Superior temporal gyrus (tissue), 1 donor: ENCODE measurements around the gene FOXP1.
A peak's percentile ranks its signal among the peaks of the same experiment; 100 is the strongest.

Experiments used
- DNase-seq: peaks from one replicate; pipeline ENCODE4 v3.0.0-alpha.2; 2016; ENCODE audit errors: extremely low spot score

Gene FOXP1

DNA sequence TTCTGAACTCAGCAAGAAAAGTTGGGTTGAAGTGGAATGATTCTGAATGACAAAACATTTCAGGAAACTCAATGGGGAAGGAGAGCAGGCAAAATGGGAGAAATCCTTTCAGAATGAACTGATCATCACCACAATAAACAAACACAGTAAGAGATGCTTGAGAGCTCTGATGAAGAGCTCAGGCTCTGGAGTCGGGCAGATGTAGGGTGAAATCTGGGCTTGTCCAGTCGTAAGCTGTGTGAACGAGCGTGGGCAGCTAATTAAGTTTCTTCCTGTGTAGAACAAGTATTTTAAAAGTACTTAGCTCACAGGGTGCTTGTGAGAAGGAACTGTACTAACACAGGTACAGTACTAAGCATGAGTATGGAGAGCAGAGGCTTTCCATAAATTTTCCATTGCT, 406.2 kb downstream of the FOXP1 start:
- DNase-seq: no peak

- no peak for DNase-seq
Measured at GRCh38 chr3:71176366-71176765, 407.2 kb downstream of the FOXP1 start.

DNA sequence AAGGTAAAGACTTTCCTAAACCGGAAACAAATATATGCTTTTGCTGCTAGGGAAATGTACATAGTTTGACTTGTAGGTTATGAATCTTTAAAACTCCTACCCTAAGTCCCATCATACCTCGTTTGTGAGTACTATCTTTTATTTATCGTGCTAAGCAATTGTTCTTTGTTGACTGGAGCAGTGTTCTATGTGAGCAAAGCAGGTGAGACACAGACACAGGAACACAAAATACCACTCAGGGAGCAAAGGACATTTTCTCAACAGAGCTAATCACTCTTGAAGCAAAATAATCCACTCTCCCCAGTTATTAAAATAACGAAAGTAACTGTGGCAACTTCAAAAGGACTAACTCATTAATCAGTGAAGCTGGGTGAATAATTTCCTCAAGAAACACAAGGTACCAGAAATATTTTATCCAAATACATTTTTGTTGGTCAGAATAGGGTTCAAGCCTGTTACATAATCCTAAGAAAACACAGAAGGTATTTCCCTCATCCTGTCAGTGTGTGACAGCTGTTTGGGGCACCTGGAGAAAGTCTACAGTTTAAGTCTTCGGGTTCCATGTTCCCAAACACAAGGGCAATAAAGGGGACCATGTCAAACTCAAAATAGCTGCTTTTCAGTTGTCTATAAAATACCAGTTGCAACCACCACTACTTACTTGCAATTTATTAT, 407.7 kb downstream of the FOXP1 start:
- no peak for DNase-seq

DNA sequence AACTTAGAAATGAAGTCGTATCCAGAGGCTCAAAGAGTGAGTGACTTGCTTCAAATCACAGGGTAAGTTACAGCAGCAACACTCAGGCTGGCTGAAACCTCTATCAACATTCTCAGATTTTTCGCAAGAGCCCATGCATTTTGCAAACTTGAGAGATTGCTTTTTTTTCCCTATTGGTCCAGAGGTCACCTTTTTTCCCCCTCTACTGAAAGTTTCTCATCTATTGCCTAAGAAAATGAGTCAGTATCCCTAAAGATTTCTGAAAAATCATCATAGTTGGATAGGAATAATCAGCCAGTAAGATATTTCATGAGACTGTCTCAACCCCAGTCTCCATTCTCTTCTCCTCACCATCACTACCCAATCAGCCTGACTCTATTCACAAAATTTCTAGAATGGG, 410.6 kb downstream of the FOXP1 start:
- DNase-seq: no peak

GRCh38 chr3:71172189-71172588, 411.3 kb downstream of the FOXP1 start:
- DNase-seq: no peak

DNA sequence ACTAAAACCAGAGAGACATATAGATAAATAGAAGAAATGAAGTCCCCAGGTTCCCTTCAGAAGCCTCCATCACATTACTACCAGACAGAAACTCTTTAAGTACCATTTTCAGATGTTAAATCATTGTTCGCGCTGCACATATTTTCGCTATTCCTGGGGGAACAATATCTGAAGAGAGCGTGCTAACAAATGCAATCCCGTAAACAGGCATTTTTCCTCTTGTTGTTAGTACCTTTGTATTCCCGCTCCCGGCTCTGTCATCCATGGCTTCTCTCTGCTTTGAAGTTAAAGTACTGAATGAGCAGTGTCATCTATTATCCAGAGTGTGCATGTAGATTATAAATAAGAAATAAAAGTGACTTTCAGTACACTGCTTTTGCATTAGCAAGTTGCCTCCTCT, 412.3 kb downstream of the FOXP1 start:
- no peak for DNase-seq

- peak; percentile 58 for DNase-seq
Measured at GRCh38 chr3:71168880-71169411, 414.6 kb downstream of the FOXP1 start.

DNA sequence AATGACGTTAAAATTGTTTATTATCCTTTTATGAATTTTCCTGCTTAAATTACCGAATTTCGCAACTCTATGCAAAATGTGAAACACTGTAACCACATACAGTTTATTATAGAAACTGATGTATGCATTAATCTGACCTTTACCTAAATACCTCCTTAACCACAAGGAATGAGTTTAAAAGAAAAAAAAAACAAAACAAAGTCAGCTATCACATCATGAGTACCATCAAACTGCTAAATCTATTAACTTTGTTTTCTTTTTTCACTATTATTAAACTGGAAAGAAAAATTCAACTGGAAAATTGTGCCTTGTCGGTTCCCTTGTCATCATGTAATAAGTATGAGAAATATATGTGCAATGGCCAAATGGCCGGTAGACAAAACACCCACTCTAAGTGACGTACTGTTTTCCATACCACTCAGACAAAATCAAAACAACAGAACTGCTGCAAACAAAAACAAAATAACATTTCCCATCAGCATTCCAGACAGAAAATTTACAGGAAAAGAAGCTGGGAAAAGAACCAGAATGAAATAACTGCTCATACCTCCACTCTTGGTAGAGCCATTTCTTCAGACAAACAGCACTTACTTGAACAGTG, 415.3 kb downstream of the FOXP1 start:
- DNase-seq: no peak

DNA sequence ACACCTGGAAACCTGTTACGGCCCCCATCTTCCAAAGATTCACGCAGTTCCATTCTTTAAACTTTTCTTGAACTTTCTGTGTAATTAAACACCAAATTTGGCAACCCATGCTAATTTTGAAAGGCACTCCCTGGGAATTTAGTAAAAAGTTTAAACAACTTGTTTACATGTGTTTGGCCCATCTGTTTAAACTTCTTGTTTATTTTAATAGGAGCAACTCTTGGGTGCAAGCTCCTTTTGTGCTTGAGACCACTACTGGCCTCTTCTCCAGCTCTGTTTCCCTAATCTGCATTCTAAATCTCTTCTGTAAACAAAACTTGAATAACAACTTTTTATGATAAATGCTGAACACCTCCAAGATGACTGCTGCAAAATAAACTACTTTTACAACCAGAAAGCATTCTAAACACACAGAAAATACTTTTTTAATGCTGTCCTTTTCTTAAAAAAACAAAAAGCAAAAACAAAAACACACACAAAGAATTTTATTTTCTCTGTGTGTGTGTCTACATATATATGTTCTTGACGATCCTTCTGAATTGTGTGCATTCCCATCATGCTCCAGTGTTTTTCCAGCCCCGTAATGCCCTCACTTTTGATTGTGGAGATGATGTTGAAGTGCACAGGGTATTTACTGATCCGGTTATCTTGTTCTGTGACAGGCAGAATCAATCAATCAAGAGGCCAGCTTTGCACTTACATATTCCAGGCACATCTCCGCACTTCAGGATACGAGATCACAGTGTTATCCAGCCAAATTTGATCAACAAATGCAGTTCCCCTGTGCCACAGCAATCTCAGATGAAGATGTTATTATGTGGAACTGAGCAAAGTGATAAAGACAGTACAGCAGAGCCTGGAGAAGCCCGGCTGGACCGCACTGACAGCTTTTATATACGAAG, 416.9 kb downstream of the FOXP1 start:
- no peak for DNase-seq

DNA sequence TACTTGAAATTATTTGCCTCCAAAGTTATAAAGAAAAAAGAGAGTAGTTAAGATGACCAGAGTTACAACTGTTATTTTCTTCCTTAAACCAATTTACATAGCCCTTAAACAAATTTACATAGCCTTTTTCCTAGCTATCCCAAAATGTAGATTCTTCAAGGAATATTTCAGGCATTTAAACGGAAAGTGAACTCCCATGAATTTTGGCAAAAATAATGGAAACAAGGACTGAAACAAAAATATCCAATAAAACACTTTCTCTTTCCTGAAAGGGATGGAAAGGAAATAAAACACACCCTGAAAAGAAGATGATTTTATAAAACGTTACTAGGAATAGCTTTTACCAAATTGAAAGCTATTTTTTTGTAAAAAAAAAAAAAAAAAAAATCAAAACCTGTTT, 418.6 kb downstream of the FOXP1 start:
- no peak for DNase-seq

- no peak for DNase-seq
Measured at GRCh38 chr3:71163198-71163918, 420.2 kb downstream of the FOXP1 start.

- no peak for DNase-seq
Measured at GRCh38 chr3:71162221-71162620, 421.3 kb downstream of the FOXP1 start.

DNA sequence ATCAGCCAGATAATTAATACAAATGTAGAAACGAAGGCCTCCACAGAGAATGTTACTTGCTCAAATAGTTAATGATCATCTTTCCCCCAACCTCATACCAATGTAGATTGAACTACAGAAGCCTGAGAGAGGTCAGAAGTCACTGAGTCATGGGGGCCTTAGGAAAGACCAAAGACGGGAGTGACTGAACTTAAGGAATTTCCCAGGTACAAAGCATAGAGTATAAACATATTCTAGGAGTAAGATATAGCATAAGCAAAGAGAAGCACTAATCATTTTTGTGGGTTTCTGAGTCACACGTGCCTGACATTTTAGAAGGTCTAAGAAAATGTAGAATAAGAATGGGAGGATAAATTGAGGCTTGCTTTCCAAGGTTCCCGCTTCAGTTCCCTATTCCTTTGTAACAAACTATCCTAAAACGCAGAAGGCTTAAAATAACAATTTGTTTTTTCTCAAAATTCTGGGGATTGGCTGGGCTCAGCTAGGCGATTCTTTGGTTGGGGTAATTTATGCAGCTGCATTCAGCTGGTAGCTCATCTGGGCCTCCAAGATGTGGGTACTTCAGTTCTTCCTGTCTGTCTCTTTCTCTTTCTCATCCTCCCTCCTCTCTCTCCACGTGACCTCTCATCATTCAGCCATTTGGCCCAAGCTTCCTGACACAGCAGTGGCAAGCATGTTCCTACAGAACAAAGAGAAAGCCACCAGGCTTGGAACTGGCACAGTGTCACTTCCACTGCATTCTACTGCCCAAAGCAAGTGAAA, 422.6 kb downstream of the FOXP1 start:
- no peak for DNase-seq

DNA sequence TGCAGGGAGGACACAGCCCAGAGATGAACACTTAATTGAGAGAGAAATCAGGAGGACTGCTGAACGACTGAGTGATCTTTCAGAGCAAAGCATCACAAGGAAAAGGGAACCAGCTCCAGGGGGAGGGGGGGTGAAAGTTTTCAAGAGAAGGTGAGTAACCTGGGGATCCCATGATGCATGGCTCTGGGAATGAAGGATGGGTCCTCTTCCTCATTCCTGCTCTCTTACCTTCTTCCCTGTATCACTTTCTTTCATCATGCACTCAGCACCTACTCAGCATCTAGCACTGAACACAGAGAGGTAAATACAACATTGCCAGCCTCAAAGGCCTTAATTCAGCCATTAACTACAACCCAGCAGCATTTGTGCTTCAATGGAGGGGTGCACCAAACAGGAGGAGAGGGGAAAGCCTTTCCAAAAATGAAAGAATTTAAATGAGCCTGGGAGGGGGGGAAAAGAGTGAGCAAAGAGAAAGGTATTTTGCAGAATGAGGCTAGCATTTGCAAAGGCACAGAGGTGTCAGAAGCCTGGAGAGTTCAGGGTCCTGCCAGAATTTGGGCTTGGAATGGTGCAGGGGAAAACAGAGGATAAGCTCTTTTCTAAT, 427.4 kb downstream of the FOXP1 start:
- no peak for DNase-seq

DNA sequence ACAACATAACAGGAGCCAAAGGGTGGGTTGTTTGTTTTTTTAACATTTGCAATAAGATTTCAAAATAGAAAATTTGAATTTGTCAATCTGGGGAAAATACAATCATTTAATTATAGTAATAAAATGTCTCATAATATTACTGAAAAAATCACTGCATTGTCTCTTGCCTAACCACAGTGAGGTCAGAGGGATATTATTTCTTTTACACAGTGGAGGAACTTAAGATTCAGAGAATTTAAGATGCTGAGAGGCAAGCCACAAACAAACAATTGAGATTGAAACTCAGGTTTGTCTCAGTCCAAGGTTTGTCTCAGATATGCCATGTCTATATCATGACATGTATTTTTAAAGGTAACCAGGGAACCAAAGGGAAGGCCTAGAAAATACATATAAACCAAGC, 428.7 kb downstream of the FOXP1 start:
- DNase-seq: no peak

- no peak for DNase-seq
Measured at GRCh38 chr3:71153713-71154112, 429.8 kb downstream of the FOXP1 start.

DNA sequence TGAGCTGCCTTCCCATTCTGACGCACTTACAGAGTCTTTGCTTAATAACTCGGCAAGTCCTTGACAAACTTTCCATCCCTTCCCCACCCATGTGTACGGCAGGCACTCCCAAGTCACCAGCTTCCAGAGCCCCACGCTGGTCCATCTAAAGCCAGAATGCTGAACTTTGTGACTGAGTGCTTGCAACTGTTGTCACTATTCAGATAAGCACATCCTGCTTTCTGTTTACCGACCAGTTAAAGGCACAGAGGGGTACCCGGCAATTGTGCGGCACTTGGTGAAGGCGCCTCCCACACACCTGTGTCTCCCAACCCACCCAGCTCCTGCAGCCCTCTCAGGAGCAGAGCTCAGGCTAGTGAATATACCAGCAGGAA, 430.6 kb downstream of the FOXP1 start:
- no peak for DNase-seq

DNA sequence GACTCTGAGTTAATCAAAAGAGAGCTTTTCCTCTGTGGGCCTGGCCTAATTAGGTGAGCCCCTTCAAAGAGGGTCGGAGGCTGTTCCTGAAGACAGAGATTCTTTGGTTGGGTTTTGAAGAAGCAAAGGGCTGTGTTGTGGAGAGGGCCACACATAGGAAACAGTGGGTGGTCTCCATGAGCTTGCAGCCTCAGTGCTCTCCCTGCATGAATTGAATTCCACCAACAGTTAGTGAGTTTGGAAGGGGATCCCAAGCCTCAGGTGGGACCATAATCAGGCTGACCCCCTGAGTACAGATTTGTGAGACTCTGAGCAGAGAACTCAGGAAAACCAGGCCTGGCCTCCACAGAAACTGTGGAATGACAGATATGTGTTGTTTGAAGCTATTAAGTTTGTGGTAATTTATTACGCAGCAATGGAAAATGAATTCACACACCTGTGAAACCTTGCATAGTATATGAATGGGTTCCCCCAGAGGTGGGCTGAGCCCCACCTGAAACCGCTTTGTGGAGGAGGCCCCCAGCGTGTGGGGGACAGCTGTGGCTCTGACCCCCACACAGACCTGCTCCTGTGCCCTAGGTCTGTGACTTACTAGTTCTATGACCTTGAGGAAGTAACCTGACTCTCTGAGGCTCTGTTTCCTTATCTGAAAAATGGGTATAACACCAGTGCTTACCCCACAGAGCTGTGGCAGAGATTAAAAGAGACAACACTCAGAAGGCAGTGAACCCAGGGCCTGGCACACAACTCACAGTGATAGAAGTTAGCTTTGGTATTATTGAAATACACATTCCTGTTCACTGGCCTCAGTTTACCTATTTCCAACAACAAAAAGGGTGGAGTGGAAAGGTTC, 431.3 kb downstream of the FOXP1 start:
- DNase-seq: no peak
